ENCODE measurements around the gene TMED6. TPM values are rescaled to one million over a fixed set of nuclear protein-coding genes. Genes with fewer than 3 reads are reported as not detected.

TMED6 gene
- total RNA-seq, 1 experiment from 2014 or later = 0.91 TPM

GRCh38 chr16:69328854-69329316 lies 22.7 kb downstream of the TMED6 start:
- CTCF ChIA-PET = no interaction called here
- RAD21 ChIA-PET (ENCODE audit: low non-redundant PET in 1 of 2, low total read pairs in 2 of 2, uncharacterized antibody in 2 of 2, unreplicated experiment in 2 of 2) = no interaction called here
- POLR2A ChIA-PET = no interaction called here
- peaks cover 36 to 61% of the 10 kb centered on the region in 2 experiments for H3K36me3 ChIP-seq (ENCODE audit: control insufficient read depth in 1 of 2, insufficient read depth in 2 of 2, low read length in 2 of 2)
- peak overlapping the region; percentile 97 for H3K4me2 ChIP-seq (ENCODE audit: low read length)
- H3K79me2 ChIP-seq (ENCODE audit: insufficient read depth, low read length) = peaks cover 88% of the 10 kb centered on the region
- H3K9ac ChIP-seq (ENCODE audit: low read length) = peak overlapping the region; percentile 88
- TF ChIP-seq POLR2AphosphoS5 (IDR thresholded peaks at IDR 0.05; ENCODE audit: low read depth, low read length) (peak; percentile 7; the same call in 1 of the 2 replicates), SRF (IDR thresholded peaks at IDR 0.05; ENCODE audit: low read depth) (no peak), SP1 (IDR thresholded peaks at IDR 0.05; ENCODE audit: low read depth) (0 out of 2 replicates have a peak, but pooled peaks have one; percentile 4)
- peaks cover 18 to 33% of the 10 kb centered on the region in 2 experiments for H3K4me1 ChIP-seq (ENCODE audit: control insufficient read depth in 1 of 2, insufficient read depth in 2 of 2, low read length in 2 of 2)
- H3K9me2 ChIP-seq (ENCODE audit: insufficient read depth) = no peaks in the 10 kb centered on the region
- H3K27ac ChIP-seq (ENCODE audit: low read depth, low read length) = peak overlapping the region; percentile 87
- peak overlapping the region; percentile 87 to 88 for H3K4me3 ChIP-seq (replicated peaks in 1 of 2; ENCODE audit: low read depth in 1 of 2, low read length in 2 of 2)
- intact Hi-C loops (cut with micrococcal nuclease) = no loop called here
- no peaks in the 10 kb centered on the region for H3K9me3 ChIP-seq (ENCODE audit: control insufficient read depth in 1 of 2, insufficient read depth in 1 of 2, low read depth in 1 of 2, low read length in 2 of 2)
- BruUV-seq (replicated peaks) = no TSS peak
- ATAC-seq (no peak), DNase-seq (ENCODE audit: low read depth, low spot score) (no peak)
- H2AFZ ChIP-seq (ENCODE audit: low read depth, low read length, poor library complexity, severe bottlenecking) = no peak overlapping the region
- H3K27me3 ChIP-seq (ENCODE audit: insufficient read depth, low read length) = no peaks in the 10 kb centered on the region
- peaks cover 20% of the 10 kb centered on the region; the same call in 1 of the 2 replicates for H4K20me1 ChIP-seq (ENCODE audit: insufficient read depth)

GRCh38 chr16:69327585-69328310 lies 23.8 kb downstream of the TMED6 start:
- ATAC-seq = no peak
- Histone ChIP-seq H4K20me1 (ENCODE audit: insufficient read depth) (peaks cover 20% of the 10 kb centered on the region; the same call in 1 of the 2 replicates), H3K4me2 (ENCODE audit: low read length) (peak overlapping the region; percentile 97; the same call in 1 of the 2 replicates), H3K36me3 (ENCODE audit: control insufficient read depth in 1 of 2, insufficient read depth in 2 of 2, low read length in 2 of 2) (peaks cover 34 to 61% of the 10 kb centered on the region in 2 experiments), H2AFZ (ENCODE audit: low read depth, low read length, poor library complexity, severe bottlenecking) (no peak overlapping the region), H3K4me1 (ENCODE audit: control insufficient read depth in 1 of 2, insufficient read depth in 2 of 2, low read length in 2 of 2) (peaks cover 18 to 33% of the 10 kb centered on the region in 2 experiments), H3K4me3 (replicated peaks in 1 of 2; ENCODE audit: low read depth in 1 of 2, low read length in 2 of 2) (no peak overlapping the region), H3K79me2 (ENCODE audit: insufficient read depth, low read length) (peaks cover 91% of the 10 kb centered on the region), H3K9me2 (ENCODE audit: insufficient read depth) (no peaks in the 10 kb centered on the region), H3K27me3 (ENCODE audit: insufficient read depth, low read length) (no peaks in the 10 kb centered on the region), H3K27ac (ENCODE audit: low read depth, low read length) (no peak overlapping the region), H3K9ac (ENCODE audit: low read length) (peak overlapping the region; percentile 88; the same call in 1 of the 2 replicates), H3K9me3 (ENCODE audit: control insufficient read depth in 1 of 2, insufficient read depth in 1 of 2, low read depth in 1 of 2, low read length in 2 of 2) (no peaks in the 10 kb centered on the region)
- TF ChIP-seq ZBTB33 (IDR thresholded peaks at IDR 0.05; ENCODE audit: extremely low read depth, insufficient replicate concordance, low read length) (no peak), POLR2AphosphoS5 (IDR thresholded peaks at IDR 0.05; ENCODE audit: low read depth, low read length) (no peak), EZH2 (IDR thresholded peaks at IDR 0.05) (no peak), FOSL1 (IDR thresholded peaks at IDR 0.05; ENCODE audit: low read depth) (no peak), ELF1 (IDR thresholded peaks at IDR 0.05; ENCODE audit: borderline replicate concordance, low read depth) (no peak), SRF (IDR thresholded peaks at IDR 0.05; ENCODE audit: low read depth) (no peak)
- BruUV-seq (replicated peaks) = no TSS peak
- ChIA-PET POLR2A (interaction anchor here (0.6 kb wide), 1 partner anchor 478 kb away, joined by 3 read pairs; no protein-coding TSS in a partner anchor), RAD21 (ENCODE audit: low non-redundant PET in 1 of 2, low total read pairs in 2 of 2, uncharacterized antibody in 2 of 2, unreplicated experiment in 2 of 2) (interaction anchor here in 1 of 2 experiments (0.7 kb wide), 1 partner anchor 397 kb away, joined by 4 read pairs; no protein-coding TSS in a partner anchor), CTCF (no interaction called here)
- intact Hi-C loops (cut with micrococcal nuclease) = no loop called here
- DNase-seq (ENCODE audit: low read depth, low spot score) = no peak
